GM12801 (cell line): ENCODE data around the gene GRIK1.

Source experiments
- TF ChIP-seq, protein P1 (sequence below): IDR thresholded peaks from one replicate; pipeline ENCODE4 v1.5.1; 2011; ENCODE audit warnings: control low read depth; ENCODE audit not compliant: insufficient read length; ENCODE audit errors: extremely low read depth

Gene GRIK1

DNA sequence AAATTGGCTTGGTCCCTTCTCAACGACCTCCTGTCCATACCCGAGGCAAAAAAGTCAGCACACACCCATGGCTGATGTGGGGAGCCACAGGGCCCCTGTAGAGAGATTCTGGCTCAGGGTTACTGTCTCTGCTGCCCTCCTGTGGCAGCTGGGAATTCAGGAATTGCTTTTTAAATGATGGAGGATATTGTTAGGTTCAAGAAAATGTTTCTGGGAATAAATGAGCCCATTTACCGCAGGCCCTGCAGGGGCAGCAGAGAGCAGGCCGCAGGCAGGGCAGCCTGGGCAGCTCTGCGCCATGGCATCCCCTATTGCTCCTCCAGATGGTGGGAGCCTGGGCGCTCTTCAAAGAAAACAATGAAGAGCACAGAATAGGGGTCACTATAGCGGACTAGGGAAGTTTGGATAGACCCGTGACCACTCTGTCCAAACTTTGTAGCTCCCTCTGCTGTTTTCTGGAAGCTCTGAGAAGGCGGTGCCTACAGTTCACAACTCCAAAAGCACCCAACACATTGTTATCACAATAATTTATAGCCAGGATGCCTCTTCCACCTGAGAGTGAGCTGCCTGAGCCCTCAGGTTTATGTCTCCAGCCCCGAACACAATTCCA, 440.0 kb downstream of the GRIK1 start:
- TF ChIP-seq, protein P1, sequence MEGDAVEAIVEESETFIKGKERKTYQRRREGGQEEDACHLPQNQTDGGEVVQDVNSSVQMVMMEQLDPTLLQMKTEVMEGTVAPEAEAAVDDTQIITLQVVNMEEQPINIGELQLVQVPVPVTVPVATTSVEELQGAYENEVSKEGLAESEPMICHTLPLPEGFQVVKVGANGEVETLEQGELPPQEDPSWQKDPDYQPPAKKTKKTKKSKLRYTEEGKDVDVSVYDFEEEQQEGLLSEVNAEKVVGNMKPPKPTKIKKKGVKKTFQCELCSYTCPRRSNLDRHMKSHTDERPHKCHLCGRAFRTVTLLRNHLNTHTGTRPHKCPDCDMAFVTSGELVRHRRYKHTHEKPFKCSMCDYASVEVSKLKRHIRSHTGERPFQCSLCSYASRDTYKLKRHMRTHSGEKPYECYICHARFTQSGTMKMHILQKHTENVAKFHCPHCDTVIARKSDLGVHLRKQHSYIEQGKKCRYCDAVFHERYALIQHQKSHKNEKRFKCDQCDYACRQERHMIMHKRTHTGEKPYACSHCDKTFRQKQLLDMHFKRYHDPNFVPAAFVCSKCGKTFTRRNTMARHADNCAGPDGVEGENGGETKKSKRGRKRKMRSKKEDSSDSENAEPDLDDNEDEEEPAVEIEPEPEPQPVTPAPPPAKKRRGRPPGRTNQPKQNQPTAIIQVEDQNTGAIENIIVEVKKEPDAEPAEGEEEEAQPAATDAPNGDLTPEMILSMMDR, result no peak

DNA sequence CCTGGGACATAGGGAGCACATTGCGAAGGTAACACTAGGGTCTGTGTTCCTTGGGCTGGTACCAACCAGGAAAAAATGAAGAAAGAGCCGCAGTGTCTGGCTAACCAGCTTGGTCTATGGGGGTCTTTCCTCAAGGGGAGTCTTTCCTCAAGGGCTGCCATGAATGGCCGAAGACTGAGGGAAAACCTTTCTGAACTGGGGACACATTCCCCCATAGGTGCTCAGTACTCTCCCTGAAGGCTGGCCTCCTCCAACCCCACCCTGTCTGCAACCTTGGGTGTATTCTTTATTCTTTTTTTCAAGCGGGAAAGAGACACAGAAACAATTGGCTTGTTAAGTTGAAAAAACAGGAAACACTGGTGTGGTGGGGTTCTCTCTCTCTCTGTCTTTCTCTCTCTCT, 440.6 kb downstream of the GRIK1 start:
- TF ChIP-seq, protein P1, result no peak

DNA sequence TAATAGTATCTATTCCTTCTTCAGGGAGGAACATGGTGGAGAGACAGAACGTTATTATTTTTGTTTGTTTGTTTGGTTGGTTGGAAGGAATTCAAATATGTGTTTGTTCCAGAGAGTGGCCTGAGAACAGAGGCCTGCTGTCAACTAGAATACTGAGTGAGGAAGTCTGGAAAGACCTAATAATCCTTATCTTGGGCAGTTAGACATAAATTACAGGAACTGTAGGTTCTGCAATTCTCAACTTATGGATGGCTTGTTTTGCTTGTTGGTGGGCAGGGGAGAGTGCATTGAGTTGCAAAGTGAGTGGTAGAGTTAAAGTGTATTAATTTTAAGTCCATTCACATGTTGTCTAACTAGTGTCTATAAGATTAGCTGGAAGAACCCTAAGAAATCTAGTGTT, 443.5 kb downstream of the GRIK1 start:
- TF ChIP-seq, protein P1, result no peak

DNA sequence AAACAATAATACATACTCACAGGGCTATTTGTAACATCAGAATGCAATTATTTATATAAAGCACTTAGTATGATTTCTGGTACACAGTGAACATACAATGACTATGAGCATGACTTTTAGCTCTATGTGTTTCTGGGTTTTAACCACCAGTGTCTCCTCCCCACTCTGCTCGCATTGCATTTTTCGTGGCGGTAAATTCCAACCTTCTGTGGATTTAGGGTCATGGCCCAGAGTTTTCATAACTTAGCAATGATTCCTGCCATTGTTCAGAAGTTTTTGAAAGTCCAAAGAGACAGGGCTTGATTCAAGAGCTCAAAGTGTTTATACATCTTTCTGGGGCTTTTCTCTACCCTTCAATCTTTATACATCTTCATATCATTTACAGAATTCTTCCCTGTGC, 449.8 kb downstream of the GRIK1 start:
- TF ChIP-seq, protein P1, result no peak

DNA sequence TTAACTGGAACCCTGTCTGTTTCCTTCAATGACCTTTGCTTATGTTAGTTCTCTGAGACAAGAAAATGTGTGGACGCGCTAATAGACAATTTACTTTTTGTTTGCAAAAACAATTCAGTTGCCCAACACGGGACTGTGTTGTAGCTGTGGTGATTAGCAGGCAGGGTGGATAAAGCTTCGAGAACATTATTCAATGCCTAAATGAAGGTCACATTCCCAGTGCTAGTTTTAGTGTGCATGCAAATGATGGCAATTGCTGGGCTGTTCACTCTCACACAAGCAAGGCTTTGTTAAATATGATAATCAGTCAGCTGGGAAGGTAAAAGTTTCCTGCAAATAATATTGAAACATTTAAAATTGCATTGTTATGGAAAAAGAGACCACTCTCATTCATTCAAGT, 452.6 kb downstream of the GRIK1 start:
- TF ChIP-seq, protein P1, result no peak
